ENCODE results near the gene STK17B. TPM values are rescaled to one million over a fixed set of nuclear protein-coding genes. Genes with fewer than 3 reads are reported as not detected.

STK17B gene
- total RNA-seq, 1 experiment from 2014 or later, result 58.0 TPM

- POLR2A ChIA-PET, result no interaction called here
- H3K27me3 Mint-ChIP-seq (ENCODE audit: insufficient read depth, unreplicated experiment), result no peaks in the 10 kb centered on the region
- Histone ChIP-seq H3K4me1 (no peaks in the 10 kb centered on the region), H3K4me3 (ENCODE audit: low read depth, low read length) (no peak overlapping the region), H3K36me3 (ENCODE audit: control insufficient read depth, insufficient read depth, low read length) (peaks cover 1% of the 10 kb centered on the region; the same call in 1 of the 2 replicates), H3K9me3 (no peaks in the 10 kb centered on the region), H3K27me3 (replicated peaks; ENCODE audit: control insufficient read depth, insufficient read depth, low read length) (no peaks in the 10 kb centered on the region)
- H3K27ac Mint-ChIP-seq (ENCODE audit: unreplicated experiment), result no peak overlapping the region
- intact Hi-C loops (cut with micrococcal nuclease; ENCODE audit: unreplicated experiment), result no loop called here
- CTCF ChIA-PET, result no interaction called here
- H3K4me3 Mint-ChIP-seq (ENCODE audit: unreplicated experiment), result no peak overlapping the region
- no TSS peak for BruUV-seq (replicated peaks)
- peaks cover 78% of the 10 kb centered on the region for H3K36me3 Mint-ChIP-seq (ENCODE audit: insufficient read depth, unreplicated experiment)
- H3K9me3 Mint-ChIP-seq (ENCODE audit: unreplicated experiment), result no peaks in the 10 kb centered on the region
- DNase-seq, result no peak
- H3K4me1 Mint-ChIP-seq (ENCODE audit: low read depth, unreplicated experiment), result peaks cover 7% of the 10 kb centered on the region
- TF ChIP-seq CTCF (IDR thresholded peaks at IDR 0.05; ENCODE audit: insufficient read depth in 1 of 2, low read depth in 1 of 2, low read length in 1 of 2, severe bottlenecking in 1 of 2, unreplicated experiment in 1 of 2), result no peak
Observed at GRCh38 chr2:196148736-196149135, 22.6 kb downstream of the STK17B start.

- Histone ChIP-seq H3K27me3 (replicated peaks; ENCODE audit: control insufficient read depth, insufficient read depth, low read length) (no peaks in the 10 kb centered on the region), H3K36me3 (ENCODE audit: control insufficient read depth, insufficient read depth, low read length) (no peaks in the 10 kb centered on the region; the same call in 1 of the 2 replicates), H3K9me3 (no peaks in the 10 kb centered on the region), H3K4me3 (ENCODE audit: low read depth, low read length) (no peak overlapping the region), H3K4me1 (no peaks in the 10 kb centered on the region)
- intact Hi-C loops (cut with micrococcal nuclease; ENCODE audit: unreplicated experiment), result no loop called here
- DNase-seq, result no peak
- Mint-ChIP-seq H3K4me3 (ENCODE audit: unreplicated experiment) (no peak overlapping the region), H3K27ac (ENCODE audit: unreplicated experiment) (no peak overlapping the region), H3K27me3 (ENCODE audit: insufficient read depth, unreplicated experiment) (no peaks in the 10 kb centered on the region), H3K9me3 (ENCODE audit: unreplicated experiment) (no peaks in the 10 kb centered on the region), H3K36me3 (ENCODE audit: insufficient read depth, unreplicated experiment) (peaks cover 93% of the 10 kb centered on the region), H3K4me1 (ENCODE audit: low read depth, unreplicated experiment) (no peaks in the 10 kb centered on the region)
- ChIA-PET CTCF (no interaction called here), POLR2A (no interaction called here)
- BruUV-seq (replicated peaks), result no TSS peak
- no peak for TF ChIP-seq CTCF (IDR thresholded peaks at IDR 0.05; ENCODE audit: insufficient read depth in 1 of 2, low read depth in 1 of 2, low read length in 1 of 2, severe bottlenecking in 1 of 2, unreplicated experiment in 1 of 2)
Observed at GRCh38 chr2:196145256-196145655, 26.1 kb downstream of the STK17B start.

GRCh38 chr2:196144513-196145126, 26.8 kb downstream of the STK17B start:
- no peak overlapping the region for H3K4me3 ChIP-seq (ENCODE audit: low read depth, low read length)
- H3K36me3 Mint-ChIP-seq (ENCODE audit: insufficient read depth, unreplicated experiment), result peaks cover 93% of the 10 kb centered on the region
- no peaks in the 10 kb centered on the region for H3K36me3 ChIP-seq (ENCODE audit: control insufficient read depth, insufficient read depth, low read length)
- H3K27ac Mint-ChIP-seq (ENCODE audit: unreplicated experiment), result no peak overlapping the region
- TF ChIP-seq CTCF (IDR thresholded peaks at IDR 0.05; ENCODE audit: insufficient read depth in 1 of 2, low read depth in 1 of 2, low read length in 1 of 2, severe bottlenecking in 1 of 2, unreplicated experiment in 1 of 2), result no peak
- no peaks in the 10 kb centered on the region for H3K9me3 ChIP-seq
- no peaks in the 10 kb centered on the region for H3K27me3 ChIP-seq (replicated peaks; ENCODE audit: control insufficient read depth, insufficient read depth, low read length)
- DNase-seq, result no peak
- BruUV-seq (replicated peaks), result no TSS peak
- no peaks in the 10 kb centered on the region for H3K27me3 Mint-ChIP-seq (ENCODE audit: insufficient read depth, unreplicated experiment)
- intact Hi-C loops (cut with micrococcal nuclease; ENCODE audit: unreplicated experiment), result no loop called here
- no peak overlapping the region for H3K4me3 Mint-ChIP-seq (ENCODE audit: unreplicated experiment)
- H3K9me3 Mint-ChIP-seq (ENCODE audit: unreplicated experiment), result no peaks in the 10 kb centered on the region
- ChIA-PET CTCF (interaction anchor here (1.4 kb wide), 1 partner anchor 66 kb away, joined by 5 read pairs; no protein-coding TSS in a partner anchor), POLR2A (interaction anchor here (0.5 kb wide), 1 partner anchor 26 kb away, joined by 6 read pairs; no protein-coding TSS in a partner anchor)
- no peaks in the 10 kb centered on the region for H3K4me1 Mint-ChIP-seq (ENCODE audit: low read depth, unreplicated experiment)
- H3K4me1 ChIP-seq, result no peaks in the 10 kb centered on the region
